CD14-positive monocyte (primary cell): Measurements from ENCODE around the gene KCNJ5. TPM values are rescaled to one million over a fixed set of nuclear protein-coding genes. Genes with fewer than 3 reads are reported as not detected.

Experiments
- DNase-seq, 3 donors: peaks; one replicate each; pipeline ENCODE4 v3.0.0-alpha.2; 2011 to 2022
- H2AFZ ChIP-seq: 2 replicates; pipeline ENCODE4 v1.6.0; 2012; ENCODE audit warnings: mild to moderate bottlenecking, low read depth, low read length, inconsistent platforms; ENCODE audit not compliant: insufficient read depth, poor library complexity, severe bottlenecking
- H3K27ac ChIP-seq, 2 donors: 1 replicate in 1 of 2; 2 replicates in 1 of 2; pipeline ENCODE4 v1.5.1; 2012 to 2013; ENCODE audit warnings: low read length in 2 of 2, control low read depth in 1 of 2, inconsistent platforms in 1 of 2, low read depth in 1 of 2, mild to moderate bottlenecking in 1 of 2
- H3K27me3 ChIP-seq, 2 donors: one replicate each; pipeline versions ENCODE4 v1.6.0 to v1.6.1; 2011 to 2013; ENCODE audit warnings: low read length in 2 of 2; ENCODE audit not compliant: control insufficient read depth in 2 of 2, insufficient read depth in 2 of 2
- H3K36me3 ChIP-seq, 2 donors: replicated peaks in 1 of 2; 1 replicate in 1 of 2; 2 replicates in 1 of 2; pipeline versions ENCODE4 v1.5.1 to v1.6.1; 2012 to 2013; ENCODE audit warnings: low read length in 2 of 2, control low read depth in 1 of 2, inconsistent platforms in 1 of 2, mild to moderate bottlenecking in 1 of 2; ENCODE audit not compliant: insufficient read depth in 2 of 2, control insufficient read depth in 1 of 2
- H3K4me1 ChIP-seq, 2 donors: 1 replicate in 1 of 2; 2 replicates in 1 of 2; pipeline versions ENCODE4 v1.5.1 to v1.6.1; 2012 to 2013; ENCODE audit warnings: low read length in 2 of 2, control low read depth in 1 of 2, inconsistent platforms in 1 of 2, mild to moderate bottlenecking in 1 of 2, moderate library complexity in 1 of 2; ENCODE audit not compliant: insufficient read depth in 2 of 2, control insufficient read depth in 1 of 2
- H3K4me2 ChIP-seq: replicated peaks from 2 replicates; pipeline ENCODE3; 2012; ENCODE audit warnings: low read length, moderate library complexity, mild to moderate bottlenecking; ENCODE audit not compliant: poor library complexity, severe bottlenecking; ENCODE audit errors: extremely low read depth
- H3K4me3 ChIP-seq, 3 experiments: fragments of 200-600 bp in 1 of 3; sonication (generic) in 1 of 3; replicated peaks in 1 of 3; 1 replicate in 2 of 3; 2 replicates in 1 of 3; pipeline ENCODE4 v1.5.1; 2011 to 2013; ENCODE audit warnings: low read length in 3 of 3, mild to moderate bottlenecking in 3 of 3, control low read depth in 2 of 3, low read depth in 2 of 3, inconsistent platforms in 1 of 3, moderate library complexity in 1 of 3
- H3K79me2 ChIP-seq: 2 replicates; pipeline ENCODE4 v1.6.0; 2012; ENCODE audit warnings: mild to moderate bottlenecking, control low read depth, inconsistent platforms, low read length, moderate library complexity; ENCODE audit not compliant: insufficient read depth
- H3K9ac ChIP-seq: 2 replicates; pipeline ENCODE4 v1.6.0; 2017; ENCODE audit warnings: low read length, mild to moderate bottlenecking; ENCODE audit not compliant: insufficient read depth, poor library complexity, severe bottlenecking
- H3K9me3 ChIP-seq, 2 donors: replicated peaks in 1 of 2; 1 replicate in 1 of 2; 2 replicates in 1 of 2; pipeline versions ENCODE4 v1.5.1 to v1.6.1; 2012 to 2013; ENCODE audit warnings: low read length in 2 of 2, control low read depth in 1 of 2; ENCODE audit not compliant: control insufficient read depth in 1 of 2, insufficient read depth in 1 of 2
- H4K20me1 ChIP-seq: 2 replicates; pipeline ENCODE4 v1.6.0; 2012; ENCODE audit warnings: mild to moderate bottlenecking, low read length, control low read depth, moderate library complexity; ENCODE audit not compliant: insufficient read depth
- H3K27ac Mint-ChIP-seq, 7 donors: one replicate each; pipeline ENCODE4 v1.8.0; 2020; ENCODE audit warnings: mild to moderate bottlenecking in 7 of 7, mixed read lengths in 7 of 7, moderate library complexity in 6 of 7, inconsistent platforms in 2 of 7
- H3K27me3 Mint-ChIP-seq, 3 donors: one replicate each; pipeline ENCODE4 v1.8.0; 2021 to 2022; ENCODE audit warnings: low read depth in 3 of 3, mild to moderate bottlenecking in 3 of 3, mixed read lengths in 3 of 3, moderate library complexity in 3 of 3, inconsistent platforms in 1 of 3
- H3K36me3 Mint-ChIP-seq, 2 donors: one replicate each; pipeline ENCODE4 v1.8.0; 2020; ENCODE audit warnings: mixed read lengths in 2 of 2, inconsistent platforms in 1 of 2, mild to moderate bottlenecking in 1 of 2
- H3K4me1 Mint-ChIP-seq: one replicate; pipeline ENCODE4 v1.8.0; 2020; ENCODE audit warnings: mild to moderate bottlenecking, mixed read lengths
- H3K4me3 Mint-ChIP-seq, 2 donors: one replicate each; pipeline ENCODE4 v1.8.0; 2020; ENCODE audit warnings: mild to moderate bottlenecking in 2 of 2, mixed read lengths in 2 of 2, moderate library complexity in 1 of 2
- H3K9me3 Mint-ChIP-seq, 7 donors: one replicate each; pipeline ENCODE4 v1.8.0; 2020 to 2022; ENCODE audit warnings: mixed read lengths in 7 of 7, mild to moderate bottlenecking in 6 of 7, moderate library complexity in 6 of 7, inconsistent platforms in 2 of 7
- CTCF ChIP-seq: fragments of 200-600 bp; IDR thresholded peaks from one replicate; pipeline ENCODE4 v1.8.0; 2022; ENCODE audit warnings: antibody characterized with exemption, mild to moderate bottlenecking
- WGBS: methylation state at CpG from one replicate; pipeline ENCODE4 v1.1.5; 2013; ENCODE audit warnings: missing lambda C conversion rate; ENCODE audit not compliant: insufficient coverage; 5-methylcytosine and 5-hydroxymethylcytosine counted together
- intact Hi-C, 2 donors: fragments of 100-400 bp; cut with micrococcal nuclease; formaldehyde crosslinking; loops; one replicate each; pipeline versions ENCODE4 v1.15.0 to v1.15.1; 2023
- polyA plus RNA-seq, 3 donors: library from polyadenylated mRNA; depleted of rRNA in 1 of 3; unstranded in 2 of 3; stranded (reverse) in 1 of 3; fragments of 300-500 nt in 2 of 3; fragments of >200 nt in 1 of 3; fragmentation: Illumina TruSeq in 2 of 3; gene quantifications; 1 replicate in 2 of 3; 2 replicates in 1 of 3; pipeline ENCODE4 v1.2.3, GENCODE V29; 2012 to 2021

KCNJ5 gene
- polyA plus RNA-seq, 3 donors = 0.03 TPM; not detected in 2

DNA sequence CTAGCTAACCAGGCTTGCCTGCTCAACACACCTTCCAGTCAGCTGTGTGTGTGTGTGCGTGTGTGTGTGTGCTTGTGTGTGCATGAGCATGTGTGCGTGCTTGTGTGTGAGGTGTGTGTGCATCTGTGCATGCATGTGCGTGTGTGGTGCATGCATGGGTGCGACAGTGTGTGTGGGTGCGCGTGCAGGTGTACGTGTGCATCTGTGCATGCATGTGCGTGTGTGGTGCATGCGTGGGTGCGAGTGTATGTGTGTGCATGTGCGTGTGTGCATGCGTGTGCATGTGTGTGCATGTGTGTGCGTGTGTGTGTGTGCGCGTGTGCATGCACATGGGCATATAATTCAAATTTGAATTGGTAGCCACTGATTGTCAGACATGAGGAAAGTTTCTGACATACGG lies 62.0 kb downstream of the KCNJ5 start:
- Mint-ChIP-seq H3K4me3 (no peak overlapping the region), H3K4me1 (peaks cover 3% of the 10 kb centered on the region), H3K36me3 (no peaks in the 10 kb centered on the region), H3K27ac (no peak overlapping the region), H3K9me3 (no peaks in the 10 kb centered on the region), H3K27me3 (peaks cover 0 to 5% (median 4%) of the 10 kb centered on the region in 3 donors)
- Histone ChIP-seq H3K9ac (no peak overlapping the region), H3K79me2 (no peaks in the 10 kb centered on the region), H4K20me1 (no peaks in the 10 kb centered on the region), H3K4me2 (no peak overlapping the region), H3K27me3 (no peaks in the 10 kb centered on the region), H3K36me3 (no peaks in the 10 kb centered on the region), H3K4me3 (no peak overlapping the region), H2AFZ (no peak overlapping the region), H3K4me1 (no peaks in the 10 kb centered on the region), H3K9me3 (no peaks in the 10 kb centered on the region), H3K27ac (no peak overlapping the region)
- WGBS = 96% methylated on average over 15 of the region's 16 CpGs
- intact Hi-C loops = loop anchor here in 1 of 2 donors (10.0 kb wide), 1 partner anchor 778 kb away; no protein-coding TSS in a partner anchor
- no peak for TF ChIP-seq CTCF
- DNase-seq = no peak

GRCh38 chr11:128955636-128956035 lies 64.5 kb downstream of the KCNJ5 start:
- no peak overlapping the region for H3K4me2 ChIP-seq
- no peaks in the 10 kb centered on the region for H3K36me3 ChIP-seq
- no peaks in the 10 kb centered on the region for H3K79me2 ChIP-seq
- WGBS = 58% methylated on average over 2 of the region's 3 CpGs
- no peaks in the 10 kb centered on the region for H4K20me1 ChIP-seq
- TF ChIP-seq CTCF = no peak
- H3K9me3 Mint-ChIP-seq = no peaks in the 10 kb centered on the region
- H3K27ac Mint-ChIP-seq = no peak overlapping the region
- intact Hi-C loops = loop anchor here (2.0 to 10.0 kb wide), 3 partner anchors 71 to 781 kb away; no protein-coding TSS in a partner anchor
- H3K27me3 Mint-ChIP-seq = peaks cover 0 to 9% (median 7%) of the 10 kb centered on the region in 3 donors
- no peaks in the 10 kb centered on the region for H3K36me3 Mint-ChIP-seq
- no peaks in the 10 kb centered on the region for H3K27me3 ChIP-seq
- no peak overlapping the region for H3K4me3 Mint-ChIP-seq
- H2AFZ ChIP-seq = no peak overlapping the region
- no peak overlapping the region for H3K9ac ChIP-seq
- no peak overlapping the region for H3K4me3 ChIP-seq
- no peak for DNase-seq
- peaks cover 2% of the 10 kb centered on the region for H3K4me1 Mint-ChIP-seq
- no peak overlapping the region for H3K27ac ChIP-seq
- no peaks in the 10 kb centered on the region for H3K9me3 ChIP-seq
- H3K4me1 ChIP-seq = no peaks in the 10 kb centered on the region
